Neutrophil (primary cell): Measurements from ENCODE around the gene PACS2.

Experiments used
- H3K27ac ChIP-seq: fragments of 200-600 bp; sonication (generic); 2 replicates; pipeline ENCODE4 v1.5.1; 2016; ENCODE audit warnings: mild to moderate bottlenecking, moderate library complexity
- H3K27me3 ChIP-seq: fragments of 200-600 bp; sonication (generic); 2 replicates; pipeline ENCODE4 v1.6.0; 2016; ENCODE audit warnings: mild to moderate bottlenecking
- H3K36me3 ChIP-seq: fragments of 200-600 bp; sonication (generic); 2 replicates; pipeline ENCODE4 v1.5.1; 2017
- H3K4me1 ChIP-seq, 2 experiments: fragments of 200-600 bp in 1 of 2; sonication (generic) in 1 of 2; 1 replicate in 1 of 2; 2 replicates in 1 of 2; pipeline versions ENCODE4 v1.5.1 to v1.6.1; 2013 to 2016; ENCODE audit warnings: low read depth in 1 of 2, low read length in 1 of 2, mild to moderate bottlenecking in 1 of 2, moderate library complexity in 1 of 2; ENCODE audit not compliant: control insufficient read depth in 1 of 2, insufficient read depth in 1 of 2
- H3K4me3 ChIP-seq, 2 experiments: fragments of 200-600 bp in 1 of 2; sonication (generic) in 1 of 2; 1 replicate in 1 of 2; 2 replicates in 1 of 2; pipeline ENCODE4 v1.5.1; 2013 to 2016; ENCODE audit warnings: low read depth in 1 of 2, low read length in 1 of 2, mild to moderate bottlenecking in 1 of 2, moderate library complexity in 1 of 2
- H3K9me3 ChIP-seq: fragments of 200-600 bp; sonication (generic); 2 replicates; pipeline ENCODE4 v1.5.1; 2016
- TF ChIP-seq, protein P1 (sequence below): fragments of 200-600 bp; sonication (generic); IDR thresholded peaks from 2 replicates; pipeline ENCODE4 v1.5.1; 2016; ENCODE audit warnings: antibody characterized with exemption

PACS2 gene

DNA sequence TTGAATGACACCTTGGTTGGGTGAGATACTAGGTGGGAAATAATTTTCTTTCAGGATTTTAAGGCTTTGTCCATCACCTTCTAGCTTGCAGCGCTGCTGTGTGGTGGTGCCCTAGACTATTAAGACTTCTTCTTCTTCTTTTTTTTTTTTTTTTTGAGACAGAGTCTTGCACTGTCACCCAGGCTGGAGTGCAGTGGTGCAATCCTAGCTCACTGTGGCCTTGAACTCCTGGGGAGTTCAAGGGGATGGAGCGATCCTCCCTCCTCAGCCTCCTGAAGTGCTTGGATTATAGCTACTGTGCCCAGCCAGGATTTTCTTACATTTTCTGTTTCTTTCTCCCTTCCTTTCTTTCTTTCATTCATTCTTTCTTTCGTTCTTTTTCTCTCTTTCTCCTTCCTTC is 94.8 kb downstream of the PACS2 start:
- TF ChIP-seq, protein P1, sequence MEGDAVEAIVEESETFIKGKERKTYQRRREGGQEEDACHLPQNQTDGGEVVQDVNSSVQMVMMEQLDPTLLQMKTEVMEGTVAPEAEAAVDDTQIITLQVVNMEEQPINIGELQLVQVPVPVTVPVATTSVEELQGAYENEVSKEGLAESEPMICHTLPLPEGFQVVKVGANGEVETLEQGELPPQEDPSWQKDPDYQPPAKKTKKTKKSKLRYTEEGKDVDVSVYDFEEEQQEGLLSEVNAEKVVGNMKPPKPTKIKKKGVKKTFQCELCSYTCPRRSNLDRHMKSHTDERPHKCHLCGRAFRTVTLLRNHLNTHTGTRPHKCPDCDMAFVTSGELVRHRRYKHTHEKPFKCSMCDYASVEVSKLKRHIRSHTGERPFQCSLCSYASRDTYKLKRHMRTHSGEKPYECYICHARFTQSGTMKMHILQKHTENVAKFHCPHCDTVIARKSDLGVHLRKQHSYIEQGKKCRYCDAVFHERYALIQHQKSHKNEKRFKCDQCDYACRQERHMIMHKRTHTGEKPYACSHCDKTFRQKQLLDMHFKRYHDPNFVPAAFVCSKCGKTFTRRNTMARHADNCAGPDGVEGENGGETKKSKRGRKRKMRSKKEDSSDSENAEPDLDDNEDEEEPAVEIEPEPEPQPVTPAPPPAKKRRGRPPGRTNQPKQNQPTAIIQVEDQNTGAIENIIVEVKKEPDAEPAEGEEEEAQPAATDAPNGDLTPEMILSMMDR, result no peak
- Histone ChIP-seq H3K27ac (no peak overlapping the region), H3K4me1 (peaks cover 5 to 8% of the 10 kb centered on the region in 2 experiments), H3K27me3 (peaks cover 55% of the 10 kb centered on the region), H3K9me3 (no peaks in the 10 kb centered on the region), H3K36me3 (no peaks in the 10 kb centered on the region), H3K4me3 (no peak overlapping the region)

DNA sequence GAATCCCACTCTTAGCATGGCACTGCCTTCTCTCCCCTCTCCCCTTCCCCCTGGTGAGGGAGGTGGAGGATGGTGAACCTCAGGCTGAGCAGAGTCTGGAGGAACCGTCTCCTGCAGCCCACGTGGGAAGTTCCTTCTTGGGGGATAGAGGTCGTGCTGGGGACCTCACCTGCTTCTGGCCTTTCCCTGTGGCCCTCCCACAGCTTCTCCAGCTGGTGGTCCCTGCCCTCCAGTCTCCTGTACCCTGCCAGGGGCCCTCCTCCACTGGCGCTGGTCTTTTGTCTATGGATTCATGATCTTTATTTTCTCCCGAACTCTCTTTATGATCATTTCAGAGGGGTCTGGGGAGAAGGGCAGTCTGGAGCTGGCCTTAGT is 96.1 kb downstream of the PACS2 start:
- Histone ChIP-seq H3K4me3 (no peak overlapping the region), H3K27ac (no peak overlapping the region), H3K9me3 (no peaks in the 10 kb centered on the region), H3K4me1 (peaks cover 11 to 17% of the 10 kb centered on the region in 2 experiments), H3K27me3 (peaks cover 67% of the 10 kb centered on the region), H3K36me3 (no peaks in the 10 kb centered on the region)
- TF ChIP-seq, protein P1, result no peak

DNA sequence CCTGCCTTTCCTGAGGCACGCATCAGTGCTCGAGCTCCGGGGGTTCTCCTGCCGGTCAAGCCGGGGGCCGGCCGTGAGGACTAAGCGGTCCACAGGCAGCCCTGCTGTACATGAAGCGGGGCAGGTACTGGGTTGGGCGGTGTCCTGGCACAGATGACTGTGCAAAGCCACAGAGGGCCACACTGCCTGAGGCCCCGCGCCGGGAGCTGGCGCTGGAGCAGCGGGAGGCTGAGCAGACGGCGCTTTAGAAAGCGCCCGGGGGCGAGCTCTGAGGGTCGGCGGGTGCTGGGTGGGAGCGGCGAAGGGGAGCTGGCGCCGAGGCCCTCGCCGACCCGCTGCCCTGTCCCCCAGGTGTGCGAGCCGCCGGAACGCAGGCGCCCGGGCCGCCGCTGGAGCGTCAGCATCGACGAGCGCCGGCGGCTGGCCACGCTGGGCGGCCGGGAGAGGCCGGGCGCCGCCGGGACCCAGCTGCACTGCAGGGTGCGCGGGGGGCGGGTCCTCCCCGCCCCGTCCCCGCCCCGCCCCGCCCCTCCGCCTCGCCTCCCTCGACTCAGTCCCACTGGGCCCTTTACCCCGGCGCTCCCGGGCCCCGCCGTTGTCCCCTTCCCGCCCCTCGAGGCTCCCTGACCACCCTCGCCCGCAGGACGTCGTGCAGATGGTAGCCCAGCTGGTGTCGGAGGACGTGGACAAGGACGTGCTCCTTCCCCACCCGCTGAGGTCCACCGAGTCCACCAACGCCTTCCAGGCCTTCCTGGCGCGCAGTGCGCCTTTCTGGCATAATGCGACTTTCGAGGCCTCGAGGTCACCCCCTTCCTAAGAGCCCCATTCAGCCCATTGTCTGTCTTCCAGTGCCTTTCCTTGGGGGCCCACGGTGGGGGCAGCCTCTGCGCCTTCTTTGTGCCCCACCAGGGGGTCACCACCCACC is 96.7 kb downstream of the PACS2 start:
- no peaks in the 10 kb centered on the region for H3K36me3 ChIP-seq
- no peak overlapping the region for H3K27ac ChIP-seq
- no peak overlapping the region for H3K4me3 ChIP-seq
- TF ChIP-seq, protein P1, result no peak
- peaks cover 74% of the 10 kb centered on the region for H3K27me3 ChIP-seq
- H3K4me1 ChIP-seq, result peaks cover 11 to 17% of the 10 kb centered on the region in 2 experiments
- no peaks in the 10 kb centered on the region for H3K9me3 ChIP-seq

DNA sequence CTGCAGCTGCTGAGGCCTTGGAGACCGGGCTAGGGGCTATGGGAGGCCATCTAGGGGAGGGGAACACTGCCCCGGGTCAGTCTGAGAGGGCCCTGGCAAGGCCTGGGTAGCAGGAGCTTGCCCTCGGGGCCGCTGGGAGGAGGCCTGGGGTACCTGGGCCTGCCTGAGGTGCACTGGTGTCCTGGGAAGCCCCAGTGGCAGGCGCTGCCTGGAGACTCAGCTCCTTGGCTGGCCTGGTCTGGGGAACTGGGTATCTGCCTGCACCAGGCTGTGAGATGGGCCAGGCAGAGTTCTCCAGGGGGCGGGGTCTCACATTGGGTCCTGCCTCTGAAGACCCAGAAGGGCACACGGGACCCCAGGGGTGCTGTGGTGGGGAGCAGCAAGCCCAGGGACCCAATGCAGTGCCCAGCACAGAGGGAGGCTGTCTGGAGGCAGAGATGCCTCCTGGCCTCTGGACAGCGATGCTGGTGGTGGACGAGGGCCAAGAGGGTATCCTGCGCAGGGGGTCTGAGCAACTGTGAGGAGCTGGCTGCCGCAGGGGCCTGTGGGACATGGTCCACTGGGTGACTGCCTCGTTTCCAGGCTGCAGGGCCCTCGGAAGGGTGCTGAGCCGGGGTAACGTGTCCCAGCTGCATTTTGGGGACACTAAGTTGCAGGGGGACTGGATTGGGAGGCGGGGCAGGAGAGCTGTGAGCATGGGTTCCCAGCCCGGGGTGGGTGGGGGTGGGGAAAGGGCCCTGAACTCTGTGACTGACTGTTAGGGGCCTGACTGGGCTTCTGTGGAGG is 97.6 kb downstream of the PACS2 start:
- Histone ChIP-seq H3K4me3 (no peak overlapping the region), H3K27me3 (peaks cover 77% of the 10 kb centered on the region), H3K36me3 (no peaks in the 10 kb centered on the region), H3K4me1 (peaks cover 11 to 17% of the 10 kb centered on the region in 2 experiments), H3K27ac (no peak overlapping the region), H3K9me3 (no peaks in the 10 kb centered on the region)
- TF ChIP-seq, protein P1, result no peak

DNA sequence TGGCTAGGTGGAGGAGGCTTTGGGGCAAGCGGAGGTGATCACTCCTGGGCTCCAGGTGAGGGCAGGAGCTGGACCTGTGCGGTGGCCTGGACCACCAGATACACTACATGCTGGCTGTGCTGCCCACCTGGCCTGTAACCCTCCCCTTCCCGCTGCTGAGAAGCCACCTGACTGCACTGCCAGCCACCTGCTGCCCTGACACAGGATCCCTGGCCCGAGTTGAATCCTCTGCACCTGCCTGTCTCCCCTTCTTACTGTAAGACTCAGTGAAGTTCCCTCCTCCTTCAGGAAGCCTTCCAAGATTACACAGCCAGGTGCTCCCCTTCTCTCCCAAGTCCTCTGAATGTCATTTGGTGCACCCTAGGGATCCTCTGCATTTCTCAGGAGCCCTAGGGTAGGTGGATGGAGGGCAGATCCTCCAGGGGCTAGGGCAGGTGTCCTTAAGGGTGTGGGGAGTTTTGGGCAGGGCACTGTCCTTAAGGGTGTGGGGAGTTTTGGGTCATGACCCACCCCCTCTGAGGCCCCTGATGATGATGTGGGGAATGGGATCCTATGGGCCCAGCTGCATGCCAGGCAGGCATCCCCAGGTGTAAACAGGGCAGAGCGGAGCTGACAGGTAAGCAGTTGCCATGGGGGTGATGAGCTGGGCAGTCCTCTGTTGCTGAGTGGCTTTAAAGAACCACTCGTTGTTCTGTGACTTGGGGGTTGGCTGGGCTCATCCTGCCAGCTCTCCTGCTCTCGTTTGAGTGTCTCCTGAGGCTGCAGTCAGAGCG is 98.4 kb downstream of the PACS2 start:
- Histone ChIP-seq H3K9me3 (no peaks in the 10 kb centered on the region), H3K27me3 (peaks cover 79% of the 10 kb centered on the region), H3K4me1 (peaks cover 11 to 17% of the 10 kb centered on the region in 2 experiments), H3K36me3 (no peaks in the 10 kb centered on the region), H3K4me3 (no peak overlapping the region), H3K27ac (no peak overlapping the region)
- TF ChIP-seq, protein P1, result no peak
